Activated CD8-positive, alpha-beta memory T cell treated with anti-CD3 and anti-CD28 coated beads, Interleukin-2, amount 10 ng/mL, durations not matched to agents 7 days and 5 days (primary cell): ENCODE data around the gene PBXIP1. TPM values are rescaled to one million over a fixed set of nuclear protein-coding genes. Genes with fewer than 3 reads are reported as not detected.

Experiments used
- ATAC-seq: fragments of 150-1000 bp; cut with Tn5 transposase; one replicate; pipeline ENCODE4 v1.10.0; 2021; ENCODE audit warnings: moderate library complexity
- CTCF ChIA-PET: fragments of 350-600 bp; sonication (Branson Sonifier 250); formaldehyde crosslinking; loops from one replicate; lab custom pipeline; 2021; ENCODE audit warnings: antibody characterized with exemption; lab: Charles Lee
- DNase-seq: peaks from one replicate; pipeline ENCODE4 v3.0.0-alpha.2; 2020
- H3K27ac Mint-ChIP-seq: one replicate; pipeline ENCODE4 v1.8.0; 2021; ENCODE audit warnings: mild to moderate bottlenecking, mixed read lengths
- H3K27me3 Mint-ChIP-seq: one replicate; pipeline ENCODE4 v1.8.0; 2021; ENCODE audit warnings: mixed read lengths
- H3K36me3 Mint-ChIP-seq: one replicate; pipeline ENCODE4 v1.8.0; 2021; ENCODE audit warnings: mild to moderate bottlenecking, mixed read lengths
- H3K4me1 Mint-ChIP-seq: one replicate; pipeline ENCODE4 v1.8.0; 2021; ENCODE audit warnings: mixed read lengths
- H3K4me3 Mint-ChIP-seq: one replicate; pipeline ENCODE4 v1.8.0; 2021; ENCODE audit warnings: mild to moderate bottlenecking, moderate library complexity, mixed read lengths
- H3K9me3 Mint-ChIP-seq: one replicate; pipeline ENCODE4 v1.8.0; 2022; ENCODE audit warnings: low read depth, mixed read lengths
- microRNA-seq: library from miRNA; unstranded; fragments of <30 nt; microRNA quantifications from one replicate; pipeline ENCODE4 v1.2.0, GENCODE V29; 2022
- total RNA-seq, 2 experiments: library from RNA; stranded (reverse); gene quantifications; one replicate each; pipeline ENCODE4 v1.2.3, GENCODE V29; 2021

Gene PBXIP1
- total RNA-seq, 2 experiments from 2014 or later: 52.6 to 61.5 TPM

- Mint-ChIP-seq H3K4me3 (no peak overlapping the region), H3K36me3 (no peaks in the 10 kb centered on the region)
Measured at GRCh38 chr1:154902938-154903566, 52.8 kb downstream of the PBXIP1 start.

DNA sequence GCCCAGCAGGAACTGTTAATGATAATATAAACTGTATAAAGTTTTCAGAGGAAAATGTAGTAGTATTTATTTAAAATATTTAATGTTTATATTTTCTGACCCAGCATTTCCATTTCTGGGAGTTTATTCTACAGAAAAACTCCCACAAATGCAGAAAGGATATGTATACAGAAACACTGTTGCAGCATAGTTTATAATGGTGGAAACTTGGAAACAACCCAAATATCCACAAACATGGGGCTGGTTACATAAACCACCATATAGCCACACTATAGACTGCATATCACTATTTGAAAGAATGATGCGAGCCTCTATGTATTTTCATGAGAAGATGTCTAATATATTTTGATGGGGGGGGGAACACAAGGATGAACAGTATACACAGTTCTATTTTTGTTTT is 54.3 kb downstream of the PBXIP1 start:
- Mint-ChIP-seq H3K4me3 (no peak overlapping the region), H3K4me1 (no peaks in the 10 kb centered on the region), H3K36me3 (no peaks in the 10 kb centered on the region), H3K9me3 (no peaks in the 10 kb centered on the region), H3K27me3 (peaks cover 3% of the 10 kb centered on the region), H3K27ac (no peak overlapping the region)
- no peak for DNase-seq
- CTCF ChIA-PET: no interaction called here
- ATAC-seq: no peak

More at GRCh38 chr1:154902938-154903566, 52.8 kb downstream of the PBXIP1 start:
- CTCF ChIA-PET: interaction anchor here (0.6 to 1.1 kb wide), 2 partner anchors 182 to 238 kb away, joined by 3 to 4 read pairs; no protein-coding TSS in a partner anchor
- Mint-ChIP-seq H3K27ac (no peak overlapping the region), H3K9me3 (no peaks in the 10 kb centered on the region), H3K4me1 (no peaks in the 10 kb centered on the region), H3K27me3 (peaks cover 2% of the 10 kb centered on the region)
- DNase-seq (no peak), ATAC-seq (no peak)

DNA sequence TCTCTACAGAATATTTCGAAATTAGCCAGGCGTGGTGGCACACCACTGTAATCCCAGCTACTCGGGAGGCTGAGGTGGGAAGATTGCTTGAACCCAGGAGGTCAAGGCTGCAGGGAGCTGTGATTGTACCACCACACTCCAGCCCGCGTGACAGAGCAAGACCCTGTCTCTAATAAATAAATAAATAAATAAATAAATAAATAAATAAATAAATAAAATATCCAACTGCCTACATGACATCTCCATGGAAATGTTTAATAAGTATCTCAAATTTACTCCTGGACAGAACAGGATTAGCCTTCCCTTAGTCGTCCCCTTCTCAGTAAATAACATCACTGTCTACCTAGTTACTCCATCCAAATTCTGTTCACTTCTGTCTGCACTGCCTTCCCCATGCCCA is 56.9 kb downstream of the PBXIP1 start:
- H3K36me3 Mint-ChIP-seq: no peaks in the 10 kb centered on the region
- no peaks in the 10 kb centered on the region for H3K9me3 Mint-ChIP-seq
- H3K4me3 Mint-ChIP-seq: no peak overlapping the region
- CTCF ChIA-PET: no interaction called here
- no peak overlapping the region for H3K27ac Mint-ChIP-seq
- peaks cover 6% of the 10 kb centered on the region for H3K27me3 Mint-ChIP-seq
- H3K4me1 Mint-ChIP-seq: no peaks in the 10 kb centered on the region
- DNase-seq: no peak
- ATAC-seq: no peak

- CTCF ChIA-PET: no interaction called here
- H3K36me3 Mint-ChIP-seq: no peaks in the 10 kb centered on the region
- no peak overlapping the region for H3K4me3 Mint-ChIP-seq
- ATAC-seq (no peak), DNase-seq (no peak)
- no peaks in the 10 kb centered on the region for H3K9me3 Mint-ChIP-seq
- peaks cover 6% of the 10 kb centered on the region for H3K27me3 Mint-ChIP-seq
- H3K4me1 Mint-ChIP-seq: no peaks in the 10 kb centered on the region
- no peak overlapping the region for H3K27ac Mint-ChIP-seq
Measured at GRCh38 chr1:154896771-154897286, 59.1 kb downstream of the PBXIP1 start.

- no peak for ATAC-seq
Measured at GRCh38 chr1:154895798-154896197, 60.1 kb downstream of the PBXIP1 start.

More at GRCh38 chr1:154895798-154896197, 60.1 kb downstream of the PBXIP1 start:
- Mint-ChIP-seq H3K4me1 (no peaks in the 10 kb centered on the region), H3K9me3 (no peaks in the 10 kb centered on the region), H3K27me3 (peaks cover 10% of the 10 kb centered on the region), H3K4me3 (no peak overlapping the region), H3K27ac (no peak overlapping the region), H3K36me3 (no peaks in the 10 kb centered on the region)
- DNase-seq: no peak
- CTCF ChIA-PET: interaction anchor here (0.6 to 1.3 kb wide), 2 partner anchors 9 to 226 kb away, joined by 3 to 5 read pairs; no protein-coding TSS in a partner anchor

Small RNA genes within 50 kb of the gene (microRNA-seq; reads per million reads assigned to microRNA genes)
- not detected for gene MIR4258

Other genes with a start within 250 kb of the PBXIP1 start
- under 1 TPM in 1 of 2 experiments, not detected in 1; 0.02 TPM for gene KCNN3, start 85.8 kb downstream of the PBXIP1 start, total RNA-seq
- gene PMVK, start 19.4 kb downstream of the PBXIP1 start, total RNA-seq: 10 to 100 TPM; 43.6 to 46.8 TPM
- 10 to 100 TPM; 44.0 to 47.9 TPM for gene PYGO2, start 5.7 kb upstream of the PBXIP1 start, total RNA-seq
- 10 to 100 TPM; 48.0 to 57.4 TPM for gene SHC1, start 14.6 kb upstream of the PBXIP1 start, total RNA-seq
- 100 to 1,000 TPM; 149 to 155 TPM for gene CKS1B, start 18.6 kb upstream of the PBXIP1 start, total RNA-seq
- gene FLAD1, start 27.2 kb upstream of the PBXIP1 start, total RNA-seq: 10 to 100 TPM; 48.2 to 63.7 TPM
- 1 to 10 TPM in 1 of 2 experiments, under 1 TPM in 1; 0.91 to 1.2 TPM for gene LENEP, start 37.5 kb upstream of the PBXIP1 start, total RNA-seq
- 10 to 100 TPM; 58.1 to 74.8 TPM for gene ZBTB7B, start 46.7 kb upstream of the PBXIP1 start, total RNA-seq
- gene DCST2, start 77.7 kb upstream of the PBXIP1 start, total RNA-seq: under 1 TPM; 0.09 to 0.29 TPM
- not detected for gene DCST1, start 77.7 kb upstream of the PBXIP1 start, total RNA-seq
- gene ADAM15, start 95.2 kb upstream of the PBXIP1 start, total RNA-seq: 10 to 100 TPM; 41.7 to 47.5 TPM
- gene EFNA4, start 107.6 kb upstream of the PBXIP1 start, total RNA-seq: 1 to 10 TPM; 3.8 to 5.3 TPM
- 1 to 10 TPM; 1.9 to 2.8 TPM for gene EFNA3, start 122.7 kb upstream of the PBXIP1 start, total RNA-seq
- gene EFNA1, start 171.8 kb upstream of the PBXIP1 start, total RNA-seq: not detected
- gene SLC50A1, start 179.8 kb upstream of the PBXIP1 start, total RNA-seq: 10 to 100 TPM; 39.8 to 41.2 TPM
- 10 to 100 TPM; 54.2 to 57.0 TPM for gene DPM3, start 184.4 kb upstream of the PBXIP1 start, total RNA-seq
- gene KRTCAP2, start 217.2 kb upstream of the PBXIP1 start, total RNA-seq: 100 to 1,000 TPM; 166 to 177 TPM
- gene TRIM46, start 217.8 kb upstream of the PBXIP1 start, total RNA-seq: 10 to 100 TPM; 11.2 to 16.1 TPM